Parathyroid adenoma (tissue), 2 donors: ENCODE measurements around the gene PPP1CC.

Experiments
- H2AFZ ChIP-seq: fragments of 300-600 bp; sonication (generic); one replicate; pipeline ENCODE4 v1.7.0; 2017; ENCODE audit warnings: antibody characterized with exemption, mild to moderate bottlenecking
- H3K27ac ChIP-seq: fragments of 300-600 bp; sonication (generic); one replicate; pipeline ENCODE4 v1.7.0; 2017
- H3K27me3 ChIP-seq: fragments of 300-600 bp; sonication (generic); one replicate; pipeline ENCODE4 v1.7.0; 2017; ENCODE audit warnings: low read length; ENCODE audit not compliant: control insufficient read depth, insufficient read depth
- H3K36me3 ChIP-seq: fragments of 300-600 bp; sonication (generic); one replicate; pipeline ENCODE4 v1.7.0; 2017; ENCODE audit warnings: low read length; ENCODE audit not compliant: control insufficient read depth, insufficient read depth
- H3K4me1 ChIP-seq: fragments of 300-600 bp; sonication (generic); one replicate; pipeline ENCODE4 v1.7.0; 2017; ENCODE audit warnings: control low read depth
- H3K4me2 ChIP-seq: fragments of 300-600 bp; sonication (generic); one replicate; pipeline ENCODE4 v1.7.0; 2017; ENCODE audit warnings: low read length
- H3K4me3 ChIP-seq: fragments of 300-600 bp; sonication (generic); one replicate; pipeline ENCODE4 v1.7.0; 2017; ENCODE audit warnings: low read depth, low read length
- H3K79me2 ChIP-seq: fragments of 300-600 bp; sonication (generic); one replicate; pipeline ENCODE4 v1.7.0; 2017; ENCODE audit warnings: control low read depth
- H3K9ac ChIP-seq: fragments of 300-600 bp; sonication (generic); one replicate; pipeline ENCODE4 v1.7.0; 2017; ENCODE audit warnings: mild to moderate bottlenecking
- H3K9me3 ChIP-seq: fragments of 300-600 bp; sonication (generic); one replicate; pipeline ENCODE4 v1.7.0; 2017; ENCODE audit warnings: low read length; ENCODE audit not compliant: control insufficient read depth
- TF ChIP-seq, protein P1 (sequence below): fragments of 300-600 bp; sonication (generic); IDR thresholded peaks from one replicate; pipeline ENCODE4 v1.7.0; 2017; ENCODE audit warnings: antibody characterized with exemption, mild to moderate bottlenecking
- donor health status: primary hyperparathyroidism.

Gene PPP1CC

DNA sequence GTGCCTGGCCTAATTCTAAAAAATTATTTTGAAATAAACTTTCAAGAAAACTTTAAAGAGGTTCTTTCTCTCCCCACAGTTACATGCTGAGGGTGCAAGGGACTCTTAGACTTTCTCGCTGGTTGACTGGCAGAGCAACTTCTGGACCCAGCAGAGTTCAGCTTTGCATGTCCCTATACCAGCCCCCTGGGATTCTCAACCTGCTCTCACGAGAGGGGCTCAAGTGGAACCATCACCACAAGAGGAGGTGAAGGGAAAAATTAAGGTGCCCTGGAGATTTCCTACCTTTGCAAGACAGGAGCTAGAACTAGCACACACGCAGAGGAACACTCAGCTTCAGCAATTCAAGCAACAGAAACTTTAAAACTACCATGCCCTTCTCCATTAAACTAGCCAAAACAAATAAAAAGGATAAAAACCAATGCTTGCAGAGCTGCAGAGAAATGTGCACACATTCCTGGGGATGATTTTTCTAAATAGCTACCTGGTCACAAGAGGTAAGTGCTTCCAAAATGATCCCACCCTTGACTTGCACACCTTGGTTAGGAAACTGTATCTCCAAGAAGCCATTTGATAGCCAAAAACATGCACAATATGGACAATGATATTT lies 56.3 kb downstream of the PPP1CC start:
- no peak overlapping the region for H3K9ac ChIP-seq
- TF ChIP-seq, protein P1, sequence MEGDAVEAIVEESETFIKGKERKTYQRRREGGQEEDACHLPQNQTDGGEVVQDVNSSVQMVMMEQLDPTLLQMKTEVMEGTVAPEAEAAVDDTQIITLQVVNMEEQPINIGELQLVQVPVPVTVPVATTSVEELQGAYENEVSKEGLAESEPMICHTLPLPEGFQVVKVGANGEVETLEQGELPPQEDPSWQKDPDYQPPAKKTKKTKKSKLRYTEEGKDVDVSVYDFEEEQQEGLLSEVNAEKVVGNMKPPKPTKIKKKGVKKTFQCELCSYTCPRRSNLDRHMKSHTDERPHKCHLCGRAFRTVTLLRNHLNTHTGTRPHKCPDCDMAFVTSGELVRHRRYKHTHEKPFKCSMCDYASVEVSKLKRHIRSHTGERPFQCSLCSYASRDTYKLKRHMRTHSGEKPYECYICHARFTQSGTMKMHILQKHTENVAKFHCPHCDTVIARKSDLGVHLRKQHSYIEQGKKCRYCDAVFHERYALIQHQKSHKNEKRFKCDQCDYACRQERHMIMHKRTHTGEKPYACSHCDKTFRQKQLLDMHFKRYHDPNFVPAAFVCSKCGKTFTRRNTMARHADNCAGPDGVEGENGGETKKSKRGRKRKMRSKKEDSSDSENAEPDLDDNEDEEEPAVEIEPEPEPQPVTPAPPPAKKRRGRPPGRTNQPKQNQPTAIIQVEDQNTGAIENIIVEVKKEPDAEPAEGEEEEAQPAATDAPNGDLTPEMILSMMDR = no peak
- H3K4me2 ChIP-seq = no peak overlapping the region
- H3K27ac ChIP-seq = no peak overlapping the region
- H2AFZ ChIP-seq = no peak overlapping the region
- no peak overlapping the region for H3K4me3 ChIP-seq
- H3K36me3 ChIP-seq = no peaks in the 10 kb centered on the region
- H3K9me3 ChIP-seq = no peaks in the 10 kb centered on the region
- H3K79me2 ChIP-seq = no peaks in the 10 kb centered on the region
- H3K4me1 ChIP-seq = no peaks in the 10 kb centered on the region
- no peaks in the 10 kb centered on the region for H3K27me3 ChIP-seq

DNA sequence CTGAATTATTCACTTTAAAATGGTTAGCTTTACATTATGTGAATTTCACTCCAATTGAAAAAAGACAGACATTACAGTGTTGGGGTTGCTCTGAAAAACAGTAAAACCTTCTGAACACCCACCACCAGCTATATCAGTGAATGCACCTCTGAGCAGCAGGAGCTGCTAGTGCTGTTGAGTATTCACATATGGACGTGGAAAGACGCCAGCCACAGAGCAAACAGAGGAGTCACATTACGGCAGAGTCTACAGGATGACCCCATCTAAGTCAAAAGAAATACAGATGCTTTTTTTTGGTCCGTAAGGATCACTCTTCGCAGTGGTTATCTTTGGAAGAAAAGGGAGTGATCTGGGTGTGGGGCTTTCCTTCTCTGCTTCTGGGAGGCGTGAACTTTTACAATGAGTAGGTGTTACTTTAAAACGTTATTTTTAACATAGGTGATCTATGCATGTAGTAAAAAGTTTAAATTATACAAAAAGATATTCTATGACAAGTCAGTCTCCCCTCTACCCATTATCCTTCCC lies 58.3 kb downstream of the PPP1CC start:
- no peaks in the 10 kb centered on the region for H3K36me3 ChIP-seq
- H2AFZ ChIP-seq = no peak overlapping the region
- H3K4me3 ChIP-seq = no peak overlapping the region
- H3K79me2 ChIP-seq = no peaks in the 10 kb centered on the region
- no peak overlapping the region for H3K4me2 ChIP-seq
- H3K27ac ChIP-seq = no peak overlapping the region
- no peaks in the 10 kb centered on the region for H3K9me3 ChIP-seq
- TF ChIP-seq, protein P1 = no peak
- no peaks in the 10 kb centered on the region for H3K4me1 ChIP-seq
- no peaks in the 10 kb centered on the region for H3K27me3 ChIP-seq
- no peak overlapping the region for H3K9ac ChIP-seq

DNA sequence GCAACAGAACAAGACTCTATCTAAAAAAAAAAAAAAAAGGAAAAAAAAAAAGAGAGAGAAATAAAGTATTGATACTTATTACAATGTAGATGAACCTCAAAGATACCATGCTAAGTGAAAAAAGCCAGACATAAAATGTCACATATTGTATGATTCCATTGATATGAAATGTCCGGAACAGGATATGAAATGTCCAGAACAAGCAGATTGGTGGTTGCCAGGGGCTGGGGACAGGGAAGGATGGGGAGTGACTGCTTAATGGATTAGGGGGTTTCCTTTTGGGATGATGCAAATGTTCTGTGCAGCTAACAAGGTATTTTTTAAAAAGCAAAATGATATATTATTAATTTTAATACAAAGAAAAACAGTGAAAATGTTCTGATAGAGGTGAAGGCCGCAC lies 58.8 kb downstream of the PPP1CC start:
- Histone ChIP-seq H3K4me1 (no peaks in the 10 kb centered on the region), H3K79me2 (no peaks in the 10 kb centered on the region), H3K27me3 (no peaks in the 10 kb centered on the region), H3K4me3 (no peak overlapping the region), H2AFZ (no peak overlapping the region), H3K9ac (no peak overlapping the region), H3K27ac (no peak overlapping the region), H3K9me3 (no peaks in the 10 kb centered on the region), H3K4me2 (no peak overlapping the region), H3K36me3 (no peaks in the 10 kb centered on the region)
- TF ChIP-seq, protein P1 = no peak

DNA sequence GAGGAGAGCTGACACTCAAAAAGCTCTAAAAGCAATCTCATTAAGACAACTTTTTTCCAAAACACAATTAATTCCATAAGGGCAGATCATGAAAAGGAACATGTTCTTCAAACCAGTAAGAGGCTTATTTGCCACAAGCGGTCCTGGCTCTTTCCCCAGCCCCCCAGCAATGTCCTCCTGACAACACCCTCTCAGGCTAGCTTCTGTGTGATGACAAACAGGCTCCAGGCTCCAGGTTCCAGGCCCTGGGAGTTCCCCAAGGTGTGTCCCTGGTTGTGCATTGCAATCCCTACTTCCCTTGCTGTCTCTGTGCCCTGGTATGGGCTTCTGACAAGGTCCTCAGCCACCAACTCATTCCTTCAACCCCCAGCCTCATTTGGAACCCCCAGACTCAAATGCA lies 62.7 kb downstream of the PPP1CC start:
- Histone ChIP-seq H3K9me3 (no peaks in the 10 kb centered on the region), H3K4me3 (no peak overlapping the region), H3K4me1 (no peaks in the 10 kb centered on the region), H3K36me3 (no peaks in the 10 kb centered on the region), H2AFZ (no peak overlapping the region), H3K79me2 (no peaks in the 10 kb centered on the region), H3K4me2 (no peak overlapping the region), H3K27me3 (no peaks in the 10 kb centered on the region), H3K9ac (no peak overlapping the region), H3K27ac (no peak overlapping the region)
- TF ChIP-seq, protein P1 = no peak

DNA sequence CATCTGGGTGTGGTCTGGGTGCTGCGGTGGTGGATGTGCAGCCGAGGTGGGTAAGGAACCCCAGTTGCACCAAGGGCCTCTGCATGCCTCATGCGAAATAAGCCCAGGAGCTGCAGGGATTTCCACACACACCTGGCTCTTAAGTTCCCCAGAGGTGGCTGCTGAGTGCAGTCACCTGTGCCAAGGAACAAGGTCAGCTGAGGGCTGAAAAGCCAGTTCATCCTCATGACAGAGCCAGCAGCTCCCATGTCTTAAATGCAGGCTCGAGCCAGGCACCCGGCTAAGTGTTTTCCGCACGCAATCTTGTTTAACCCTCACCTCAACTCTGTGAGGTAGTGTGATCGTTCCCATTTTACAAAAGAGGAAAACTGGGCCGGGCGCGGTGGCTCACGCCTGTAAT lies 63.5 kb downstream of the PPP1CC start:
- Histone ChIP-seq H3K27ac (no peak overlapping the region), H3K9me3 (no peaks in the 10 kb centered on the region), H3K27me3 (no peaks in the 10 kb centered on the region), H3K9ac (no peak overlapping the region), H3K36me3 (no peaks in the 10 kb centered on the region), H3K4me1 (no peaks in the 10 kb centered on the region), H3K79me2 (no peaks in the 10 kb centered on the region), H3K4me2 (no peak overlapping the region), H3K4me3 (no peak overlapping the region), H2AFZ (no peak overlapping the region)
- TF ChIP-seq, protein P1 = no peak
